Kidney (tissue), 14 donors: Measurements from ENCODE around the gene RAB3C. TPM values are rescaled to one million over a fixed set of nuclear protein-coding genes. Genes with fewer than 3 reads are reported as not detected.

Experiments used
- DNase-seq, 5 donors: peaks; one replicate each; pipeline ENCODE4 v3.0.0-alpha.2; 2013 to 2020
- FAIRE-seq: peaks from 2 replicates; lab custom pipeline; 2012; peaks lifted over from hg19 to GRCh38; lab: Jason Lieb, UNC
- H3K27ac ChIP-seq, 2 donors: one replicate each; pipeline ENCODE4 v1.7.0; 2013; ENCODE audit warnings: low read depth in 2 of 2, low read length in 2 of 2, inconsistent platforms in 1 of 2
- H3K27me3 ChIP-seq: one replicate; pipeline ENCODE4 v1.7.1; 2013; ENCODE audit warnings: low read length, inconsistent platforms; ENCODE audit not compliant: control insufficient read depth, insufficient read depth
- H3K36me3 ChIP-seq, 3 donors: one replicate each; pipeline versions ENCODE4 v1.7.0 to v1.7.1; 2013; ENCODE audit warnings: low read length in 3 of 3, control low read depth in 1 of 3, inconsistent platforms in 1 of 3; ENCODE audit not compliant: insufficient read depth in 3 of 3, control insufficient read depth in 2 of 3
- H3K4me1 ChIP-seq, 3 donors: one replicate each; pipeline versions ENCODE4 v1.7.0 to v1.7.1; 2013; ENCODE audit warnings: low read length in 3 of 3, inconsistent platforms in 1 of 3, low read depth in 1 of 3; ENCODE audit not compliant: control insufficient read depth in 2 of 3, insufficient read depth in 2 of 3
- H3K4me3 ChIP-seq, 3 donors: one replicate each; pipeline versions ENCODE4 v1.7.0 to v1.8.1; 2013; ENCODE audit warnings: low read length in 3 of 3, control low read depth in 1 of 3, inconsistent platforms in 1 of 3
- H3K9ac ChIP-seq, 3 donors: one replicate each; pipeline versions ENCODE4 v1.7.0 to v1.7.1; 2013; ENCODE audit warnings: low read length in 3 of 3, control low read depth in 1 of 3, inconsistent platforms in 1 of 3
- H3K9me3 ChIP-seq, 3 donors: one replicate each; pipeline versions ENCODE4 v1.7.0 to v1.7.1; 2013; ENCODE audit warnings: low read length in 3 of 3, control low read depth in 1 of 3, inconsistent platforms in 1 of 3; ENCODE audit not compliant: control insufficient read depth in 2 of 3, insufficient read depth in 1 of 3
- CTCF ChIP-seq: IDR thresholded peaks from 3 replicates; pipeline ENCODE4 v1.5.1; 2012; ENCODE audit warnings: mild to moderate bottlenecking, moderate library complexity, borderline replicate concordance; ENCODE audit not compliant: insufficient read depth; ENCODE audit errors: extremely low read depth
- intact Hi-C: fragments of 100-400 bp; cut with DNase I; formaldehyde crosslinking; loops from one replicate; pipeline ENCODE4 v1.11.1; 2022
- polyA plus RNA-seq: library from polyadenylated mRNA; stranded (reverse); fragments of 350-450 nt; fragmentation: Illumina TruSeq; extraction: RNeasy Lipid Tissue Mini Kit (QIAGEN cat#74804); gene quantifications from one replicate; pipeline ENCODE4 v1.2.3, GENCODE V29; 2014; ENCODE audit warnings: low read depth, low replicate concordance; ENCODE audit not compliant: insufficient read depth
- total RNA-seq: library from RNA; stranded (reverse); fragmentation: NEBNext Ultra II Directional; extraction: Animal tissue kit (Norgen Biotek cat#: 25700); gene quantifications from one replicate; pipeline ENCODE4 v1.2.1, GENCODE V29; 2021
- donor health status: control.
- donor health status: control.
- donor health status: control.
- donor health status: control.
- donor health status: control.
- donor health status: DM: yes; HTN: yes; CAD: no.
- donor health status: Normal renal cell carcinoma (clear cell type).

The RAB3C gene
- total and polyA plus RNA-seq, 2 donors from 2014 or later = 3.7 TPM; not detected in 1

- no peak for DNase-seq
- no peak overlapping the region for H3K27ac ChIP-seq
- no peak overlapping the region for H3K9ac ChIP-seq
- no peak for TF ChIP-seq CTCF
- no peaks in the 10 kb centered on the region for H3K4me1 ChIP-seq
- no peak overlapping the region for H3K4me3 ChIP-seq
- no peaks in the 10 kb centered on the region for H3K36me3 ChIP-seq
- H3K9me3 ChIP-seq = no peaks in the 10 kb centered on the region
- no peak for FAIRE-seq
- no peaks in the 10 kb centered on the region for H3K27me3 ChIP-seq
- intact Hi-C loops = no loop called here
Observed at GRCh38 chr5:58628626-58629025, 45.8 kb downstream of the RAB3C start.

- no peak overlapping the region for H3K9ac ChIP-seq
- no peak for TF ChIP-seq CTCF
- DNase-seq (peak in 1 of 5 donors; percentile 17), FAIRE-seq (no peak)
- H3K27me3 ChIP-seq = no peaks in the 10 kb centered on the region
- H3K9me3 ChIP-seq = no peaks in the 10 kb centered on the region
- no peak overlapping the region for H3K4me3 ChIP-seq
- H3K4me1 ChIP-seq = no peaks in the 10 kb centered on the region
- no peak overlapping the region for H3K27ac ChIP-seq
- intact Hi-C loops = no loop called here
- no peaks in the 10 kb centered on the region for H3K36me3 ChIP-seq
Observed at GRCh38 chr5:58629271-58630159, 46.6 kb downstream of the RAB3C start.

- TF ChIP-seq CTCF = no peak
- Histone ChIP-seq H3K9me3 (no peaks in the 10 kb centered on the region), H3K4me3 (no peak overlapping the region), H3K4me1 (no peaks in the 10 kb centered on the region), H3K36me3 (no peaks in the 10 kb centered on the region), H3K27ac (no peak overlapping the region), H3K9ac (no peak overlapping the region), H3K27me3 (no peaks in the 10 kb centered on the region)
- DNase-seq (no peak), FAIRE-seq (no peak)
- intact Hi-C loops = no loop called here
Observed at GRCh38 chr5:58631895-58632294, 49.0 kb downstream of the RAB3C start.

- DNase-seq (no peak), FAIRE-seq (no peak)
- Histone ChIP-seq H3K9me3 (no peaks in the 10 kb centered on the region), H3K36me3 (no peaks in the 10 kb centered on the region), H3K27ac (no peak overlapping the region), H3K27me3 (no peaks in the 10 kb centered on the region), H3K4me3 (no peak overlapping the region), H3K9ac (no peak overlapping the region), H3K4me1 (no peaks in the 10 kb centered on the region)
- TF ChIP-seq CTCF = no peak
- intact Hi-C loops = no loop called here
Observed at GRCh38 chr5:58635416-58635815, 52.5 kb downstream of the RAB3C start.
